Gastroesophageal sphincter (tissue), 3 donors: ENCODE data around the gene RPRD2.

Source experiments
- CTCF ChIP-seq, 4 experiments: fragments of 200-600 bp in 2 of 4; fragments of 450-650 bp in 2 of 4; sonication (generic) in 1 of 4; IDR thresholded peaks; one replicate each; pipeline ENCODE4 v1.5.1; 2017 to 2019; ENCODE audit warnings: antibody characterized with exemption in 4 of 4, mild to moderate bottlenecking in 2 of 4, moderate library complexity in 2 of 4
- POLR2A ChIP-seq, 2 donors: fragments of 450-650 bp; IDR thresholded peaks; one replicate each; pipeline ENCODE4 v1.6.1; 2017; ENCODE audit warnings: antibody characterized with exemption in 2 of 2, mild to moderate bottlenecking in 2 of 2, moderate library complexity in 1 of 2
- POLR2AphosphoS5 ChIP-seq: sonication (generic); formaldehyde crosslinking; IDR thresholded peaks from one replicate; pipeline ENCODE4 v1.6.1; 2017; ENCODE audit warnings: antibody characterized with exemption

GRCh38 chr1:150410582-150411101, 46.7 kb downstream of the RPRD2 start:
- TF ChIP-seq CTCF (IDR thresholded peaks at IDR 0.05) (no peak), POLR2A (IDR thresholded peaks at IDR 0.05) (no peak), POLR2AphosphoS5 (no peak)
